ENCODE results near the gene VPS37D.

DNA sequence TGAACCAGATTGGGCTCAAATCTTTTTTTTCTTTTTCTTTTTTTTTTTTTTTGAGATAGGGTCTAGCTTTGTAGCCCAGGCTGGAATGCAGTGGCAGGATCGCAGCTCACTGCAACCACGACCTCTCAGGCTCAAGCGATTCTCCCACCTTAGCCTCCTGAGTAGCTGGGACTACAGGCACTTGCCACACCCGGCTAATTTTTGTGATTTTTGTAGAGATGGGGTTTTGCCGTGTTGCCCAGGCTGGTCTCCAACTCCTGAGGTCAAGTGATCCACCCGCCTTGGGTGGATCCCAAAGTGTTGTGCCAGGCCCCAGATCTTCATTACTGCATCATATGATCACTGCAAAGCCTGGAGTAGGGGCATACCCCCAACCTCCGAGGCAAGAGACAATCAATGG is 12.9 kb downstream of the VPS37D start:
- TF ChIP-seq, protein P1, sequence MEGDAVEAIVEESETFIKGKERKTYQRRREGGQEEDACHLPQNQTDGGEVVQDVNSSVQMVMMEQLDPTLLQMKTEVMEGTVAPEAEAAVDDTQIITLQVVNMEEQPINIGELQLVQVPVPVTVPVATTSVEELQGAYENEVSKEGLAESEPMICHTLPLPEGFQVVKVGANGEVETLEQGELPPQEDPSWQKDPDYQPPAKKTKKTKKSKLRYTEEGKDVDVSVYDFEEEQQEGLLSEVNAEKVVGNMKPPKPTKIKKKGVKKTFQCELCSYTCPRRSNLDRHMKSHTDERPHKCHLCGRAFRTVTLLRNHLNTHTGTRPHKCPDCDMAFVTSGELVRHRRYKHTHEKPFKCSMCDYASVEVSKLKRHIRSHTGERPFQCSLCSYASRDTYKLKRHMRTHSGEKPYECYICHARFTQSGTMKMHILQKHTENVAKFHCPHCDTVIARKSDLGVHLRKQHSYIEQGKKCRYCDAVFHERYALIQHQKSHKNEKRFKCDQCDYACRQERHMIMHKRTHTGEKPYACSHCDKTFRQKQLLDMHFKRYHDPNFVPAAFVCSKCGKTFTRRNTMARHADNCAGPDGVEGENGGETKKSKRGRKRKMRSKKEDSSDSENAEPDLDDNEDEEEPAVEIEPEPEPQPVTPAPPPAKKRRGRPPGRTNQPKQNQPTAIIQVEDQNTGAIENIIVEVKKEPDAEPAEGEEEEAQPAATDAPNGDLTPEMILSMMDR (conservative IDR thresholded peaks at IDR 0.05) = no peak
- TF ChIP-seq EZH2 (IDR thresholded peaks at IDR 0.05; ENCODE audit: low read depth) = no peak

All from PC-9 (cell line).